ENCODE results near the gene KLHDC10. TPM values are rescaled to one million over a fixed set of nuclear protein-coding genes. Genes with fewer than 3 reads are reported as not detected.
"Not testable (repeated sequence)": the region's sequence is repeated elsewhere in the genome, so short reads cannot be mapped to it uniquely, and the experiment has no call there.

KLHDC10 gene
- total RNA-seq, 2 donors from 2014 or later, result 16.7 to 19.1 TPM

DNA sequence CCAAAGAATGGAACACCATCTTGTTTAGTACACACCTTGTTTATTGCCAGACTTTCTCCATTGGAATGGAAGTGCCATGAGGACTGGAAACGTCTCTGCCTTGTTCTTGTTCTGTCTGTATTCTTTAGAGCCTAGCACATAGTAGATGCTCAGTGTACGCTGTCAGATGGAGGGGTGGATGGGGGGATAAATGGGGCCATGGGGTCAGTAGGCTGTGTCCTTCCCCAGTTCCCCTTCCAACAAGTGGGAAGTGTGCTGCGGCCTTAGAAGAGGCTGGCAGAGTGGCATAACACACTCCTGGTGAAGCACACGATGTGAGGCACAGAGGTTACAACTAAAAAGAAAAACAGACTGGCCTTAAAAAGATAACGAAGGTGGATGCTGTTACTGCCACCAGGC is 73.0 kb downstream of the KLHDC10 start:
- Histone ChIP-seq H3K9me3 (no peaks in the 10 kb centered on the region), H3K27me3 (no peaks in the 10 kb centered on the region), H3K36me3 (no peaks in the 10 kb centered on the region), H3K27ac (no peak overlapping the region), H3K4me3 (no peak overlapping the region), H3K4me1 (peaks cover 0 to 17% of the 10 kb centered on the region in 2 donors)
- no peak for DNase-seq (ENCODE audit: low spot score)
- TF ChIP-seq, protein P1, sequence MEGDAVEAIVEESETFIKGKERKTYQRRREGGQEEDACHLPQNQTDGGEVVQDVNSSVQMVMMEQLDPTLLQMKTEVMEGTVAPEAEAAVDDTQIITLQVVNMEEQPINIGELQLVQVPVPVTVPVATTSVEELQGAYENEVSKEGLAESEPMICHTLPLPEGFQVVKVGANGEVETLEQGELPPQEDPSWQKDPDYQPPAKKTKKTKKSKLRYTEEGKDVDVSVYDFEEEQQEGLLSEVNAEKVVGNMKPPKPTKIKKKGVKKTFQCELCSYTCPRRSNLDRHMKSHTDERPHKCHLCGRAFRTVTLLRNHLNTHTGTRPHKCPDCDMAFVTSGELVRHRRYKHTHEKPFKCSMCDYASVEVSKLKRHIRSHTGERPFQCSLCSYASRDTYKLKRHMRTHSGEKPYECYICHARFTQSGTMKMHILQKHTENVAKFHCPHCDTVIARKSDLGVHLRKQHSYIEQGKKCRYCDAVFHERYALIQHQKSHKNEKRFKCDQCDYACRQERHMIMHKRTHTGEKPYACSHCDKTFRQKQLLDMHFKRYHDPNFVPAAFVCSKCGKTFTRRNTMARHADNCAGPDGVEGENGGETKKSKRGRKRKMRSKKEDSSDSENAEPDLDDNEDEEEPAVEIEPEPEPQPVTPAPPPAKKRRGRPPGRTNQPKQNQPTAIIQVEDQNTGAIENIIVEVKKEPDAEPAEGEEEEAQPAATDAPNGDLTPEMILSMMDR (IDR thresholded peaks at IDR 0.05), result no peak

DNA sequence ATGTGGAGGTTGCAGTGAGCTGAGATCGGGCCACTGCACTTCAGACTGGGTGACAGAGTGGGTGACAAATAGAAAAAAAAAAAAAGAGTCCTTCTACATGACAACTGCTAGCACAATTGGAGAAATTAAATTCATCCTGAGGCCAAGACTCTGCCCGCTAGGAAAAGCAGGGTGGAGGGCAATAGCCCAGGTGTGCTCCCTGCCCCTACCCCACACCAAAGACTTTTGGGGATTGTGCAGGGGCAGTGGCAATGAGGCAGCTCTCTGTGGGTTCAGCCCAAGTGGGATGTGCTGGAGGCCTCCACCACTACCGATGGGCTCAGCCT is 73.6 kb downstream of the KLHDC10 start:
- TF ChIP-seq, protein P1 (IDR thresholded peaks at IDR 0.05), result no peak
- Histone ChIP-seq H3K4me3 (no peak overlapping the region), H3K4me1 (peaks cover 0 to 17% of the 10 kb centered on the region in 2 donors), H3K27ac (no peak overlapping the region), H3K27me3 (no peaks in the 10 kb centered on the region), H3K36me3 (no peaks in the 10 kb centered on the region), H3K9me3 (no peaks in the 10 kb centered on the region)
- no peak for DNase-seq (ENCODE audit: low spot score)

DNA sequence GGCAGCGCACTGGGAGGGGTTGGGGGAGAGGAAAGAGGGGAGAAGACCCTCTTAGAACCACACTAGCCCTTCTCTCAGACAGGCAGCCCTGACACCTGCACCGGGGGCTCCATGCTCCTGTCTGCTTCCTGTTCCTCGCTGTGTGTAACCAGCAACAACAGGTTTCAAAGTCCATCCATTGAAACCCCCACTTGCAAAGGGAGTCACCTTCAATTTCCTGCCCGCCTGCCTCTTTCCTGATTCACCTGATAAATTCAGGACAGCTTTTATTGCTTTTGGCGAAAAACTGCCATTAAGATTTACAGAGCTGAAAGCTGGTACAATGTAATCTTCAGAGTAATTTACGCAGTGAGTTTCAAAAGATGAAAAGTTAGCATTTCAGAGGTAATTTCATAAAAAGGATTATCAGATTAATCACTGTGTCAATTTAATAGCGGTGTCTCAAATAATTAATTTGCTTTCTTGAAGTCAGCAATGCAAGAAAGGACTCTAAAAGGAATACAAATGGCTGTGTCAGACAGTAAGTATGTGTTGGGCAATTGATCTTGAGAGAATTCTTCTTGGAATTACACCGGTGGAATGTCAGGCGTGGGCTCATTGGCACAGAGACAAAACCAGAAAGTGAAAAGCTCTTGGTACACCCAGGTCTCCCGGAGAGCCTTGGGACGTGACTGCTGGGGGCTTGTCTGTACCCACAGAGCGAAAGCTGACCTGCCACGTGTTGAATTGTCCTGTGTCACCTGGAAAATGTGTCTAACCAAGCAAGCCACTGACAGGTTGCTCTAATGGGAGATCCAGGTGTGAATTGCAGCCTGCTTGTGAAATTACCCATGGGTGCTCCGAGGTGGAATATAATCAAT is 74.2 kb downstream of the KLHDC10 start:
- Histone ChIP-seq H3K4me3 (no peak overlapping the region), H3K36me3 (no peaks in the 10 kb centered on the region), H3K27ac (no peak overlapping the region), H3K4me1 (peaks cover 0 to 17% of the 10 kb centered on the region in 2 donors), H3K27me3 (no peaks in the 10 kb centered on the region), H3K9me3 (no peaks in the 10 kb centered on the region)
- DNase-seq (ENCODE audit: low spot score), result no peak
- TF ChIP-seq, protein P1 (IDR thresholded peaks at IDR 0.05), result no peak

DNA sequence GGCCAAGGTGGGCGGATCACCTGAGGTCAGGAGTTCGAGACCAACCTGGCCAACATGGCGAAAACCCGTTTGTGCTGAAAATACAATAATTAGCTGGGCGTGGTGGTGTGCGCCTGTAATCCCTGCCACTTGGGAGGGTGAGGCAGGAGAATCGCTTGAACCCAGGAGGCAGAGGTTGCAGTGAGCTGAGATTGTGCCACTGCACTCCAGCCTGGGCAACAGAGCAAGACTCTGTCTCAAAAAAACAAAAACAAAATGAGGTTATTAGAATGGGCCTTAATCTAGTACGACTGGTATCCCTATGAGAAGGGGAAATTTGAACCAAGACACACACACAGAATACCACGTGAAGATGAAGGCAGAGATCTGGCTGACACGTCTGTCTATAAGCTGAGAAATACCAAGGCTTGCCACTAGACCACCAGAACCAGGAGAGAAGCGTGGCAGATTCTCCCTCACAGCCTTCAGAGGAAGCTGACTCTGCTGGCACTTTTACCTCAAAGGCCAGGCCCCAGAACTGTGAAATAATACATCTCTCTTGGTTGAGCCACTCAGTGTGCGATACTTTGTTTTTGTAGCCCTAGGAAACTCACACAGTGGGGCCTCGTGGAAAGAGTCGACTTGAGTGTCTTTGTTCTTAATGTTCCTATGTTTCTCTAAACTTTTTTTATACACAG is 75.2 kb downstream of the KLHDC10 start:
- Histone ChIP-seq H3K27ac (no peak overlapping the region), H3K4me1 (peaks cover 0 to 17% of the 10 kb centered on the region in 2 donors), H3K9me3 (no peaks in the 10 kb centered on the region), H3K4me3 (no peak overlapping the region), H3K27me3 (no peaks in the 10 kb centered on the region), H3K36me3 (no peaks in the 10 kb centered on the region)
- no peak for DNase-seq (ENCODE audit: low spot score)
- TF ChIP-seq, protein P1 (IDR thresholded peaks at IDR 0.05), result no peak

DNA sequence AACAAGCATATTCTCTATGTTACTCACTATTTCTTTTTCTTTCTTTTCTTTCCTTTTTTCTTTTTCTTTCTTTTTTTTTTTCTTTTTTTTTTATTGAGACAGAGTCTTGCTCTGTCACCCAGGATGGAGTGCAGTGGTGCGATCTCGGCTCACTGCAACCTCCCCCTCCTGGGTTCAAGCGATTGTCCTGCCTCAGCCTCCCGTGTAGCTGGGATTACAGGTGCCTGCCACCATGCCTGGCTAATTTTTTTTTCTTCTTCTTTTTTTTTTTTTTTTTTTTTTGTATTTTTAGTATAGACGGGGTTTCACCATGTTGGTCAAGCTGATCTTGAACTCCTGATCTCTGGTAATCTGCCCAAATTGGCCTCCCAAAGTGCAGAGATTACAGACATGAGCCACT is 75.8 kb downstream of the KLHDC10 start:
- H3K4me3 ChIP-seq; DNase-seq (ENCODE audit: low spot score); H3K27me3 ChIP-seq; H3K36me3 ChIP-seq; H3K9me3 ChIP-seq; H3K27ac ChIP-seq: not testable (repeated sequence)
- H3K4me1 ChIP-seq, result peaks cover 0 to 11% of the 10 kb centered on the region in 2 donors

DNA sequence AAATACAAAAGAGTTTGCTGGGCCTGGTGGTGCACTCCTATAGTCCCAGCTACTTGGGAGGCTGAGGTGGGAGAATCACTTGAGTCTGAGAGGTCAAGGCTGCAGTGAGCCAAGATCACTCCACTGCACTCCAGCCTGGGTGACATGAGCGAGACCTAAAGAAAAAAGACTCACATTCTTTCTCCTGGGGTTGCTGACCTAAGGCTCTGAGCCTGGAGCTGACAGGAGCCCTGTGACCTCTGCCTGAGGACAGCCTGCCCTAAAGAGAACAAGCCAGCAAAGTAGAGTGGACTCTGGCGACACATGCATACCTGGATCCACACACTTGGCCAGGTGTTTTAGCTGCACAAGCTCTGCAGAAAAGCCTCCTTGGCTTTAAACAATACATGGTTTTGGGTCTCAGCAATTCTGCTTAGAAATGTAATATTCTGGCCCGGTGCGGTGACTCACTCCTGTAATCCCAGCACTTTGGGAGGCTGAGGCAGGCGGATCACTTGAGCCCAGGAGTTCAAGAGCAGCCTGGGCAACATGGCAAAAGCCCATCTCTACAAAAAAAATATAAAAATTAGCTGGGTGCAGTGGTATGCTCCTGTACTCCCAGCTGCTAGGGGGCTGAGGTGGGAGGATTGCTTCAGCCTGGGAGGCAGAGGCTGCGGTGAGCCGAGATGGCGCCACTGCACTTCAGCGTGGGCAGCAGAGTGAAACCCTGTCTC is 76.5 kb downstream of the KLHDC10 start:
- TF ChIP-seq, protein P1 (IDR thresholded peaks at IDR 0.05), result no peak
- no peak for DNase-seq (ENCODE audit: low spot score)
- H3K4me3 ChIP-seq, result no peak overlapping the region
- peaks cover 0 to 4% of the 10 kb centered on the region in 2 donors for H3K4me1 ChIP-seq
- no peaks in the 10 kb centered on the region for H3K36me3 ChIP-seq
- H3K27ac ChIP-seq, result no peak overlapping the region
- H3K9me3 ChIP-seq, result no peaks in the 10 kb centered on the region
- no peaks in the 10 kb centered on the region for H3K27me3 ChIP-seq

Measured in right atrium auricular region (tissue), 2 donors.